ENCODE results near the gene METTL21A. TPM values are rescaled to one million over a fixed set of nuclear protein-coding genes. Genes with fewer than 3 reads are reported as not detected.
"Not testable (repeated sequence)": the region's sequence is repeated elsewhere in the genome, so short reads cannot be mapped to it uniquely, and the experiment has no call there.

The METTL21A gene
- total and polyA plus RNA-seq, 2 of the 13 experiments (the other 11 are each of a cell fraction or from before 2014, with no cell fraction given): 42.4 to 61.2 TPM

DNA sequence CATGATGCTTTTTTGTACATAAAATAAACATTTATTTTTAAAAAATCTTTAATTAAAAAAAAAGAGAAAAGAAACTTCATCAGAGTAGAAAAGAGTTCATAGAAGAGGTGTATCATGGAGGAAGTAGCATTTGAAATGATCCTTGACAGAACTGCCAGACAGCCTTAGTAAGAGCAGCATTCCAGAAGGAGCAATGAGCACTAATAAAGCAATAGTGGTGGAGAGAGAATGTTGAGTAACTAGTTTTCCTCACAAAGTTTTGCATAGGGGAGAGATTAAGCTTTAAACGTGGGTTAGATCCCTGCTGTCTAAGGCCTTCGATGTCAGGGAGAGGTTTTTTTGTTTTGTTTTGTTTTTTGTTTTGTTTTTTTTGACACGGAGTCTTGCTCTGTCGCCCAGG lies 29.8 kb upstream of the METTL21A start (continued):
- TF ChIP-seq, protein P1, sequence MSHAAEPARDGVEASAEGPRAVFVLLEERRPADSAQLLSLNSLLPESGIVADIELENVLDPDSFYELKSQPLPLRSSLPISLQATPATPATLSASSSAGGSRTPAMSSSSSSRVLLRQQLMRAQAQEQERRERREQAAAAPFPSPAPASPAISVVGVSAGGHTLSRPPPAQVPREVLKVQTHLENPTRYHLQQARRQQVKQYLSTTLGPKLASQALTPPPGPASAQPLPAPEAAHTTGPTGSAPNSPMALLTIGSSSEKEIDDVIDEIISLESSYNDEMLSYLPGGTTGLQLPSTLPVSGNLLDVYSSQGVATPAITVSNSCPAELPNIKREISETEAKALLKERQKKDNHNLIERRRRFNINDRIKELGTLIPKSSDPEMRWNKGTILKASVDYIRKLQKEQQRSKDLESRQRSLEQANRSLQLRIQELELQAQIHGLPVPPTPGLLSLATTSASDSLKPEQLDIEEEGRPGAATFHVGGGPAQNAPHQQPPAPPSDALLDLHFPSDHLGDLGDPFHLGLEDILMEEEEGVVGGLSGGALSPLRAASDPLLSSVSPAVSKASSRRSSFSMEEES (CRISPR knock-in tag; IDR thresholded peaks at IDR 0.05): no peak

DNA sequence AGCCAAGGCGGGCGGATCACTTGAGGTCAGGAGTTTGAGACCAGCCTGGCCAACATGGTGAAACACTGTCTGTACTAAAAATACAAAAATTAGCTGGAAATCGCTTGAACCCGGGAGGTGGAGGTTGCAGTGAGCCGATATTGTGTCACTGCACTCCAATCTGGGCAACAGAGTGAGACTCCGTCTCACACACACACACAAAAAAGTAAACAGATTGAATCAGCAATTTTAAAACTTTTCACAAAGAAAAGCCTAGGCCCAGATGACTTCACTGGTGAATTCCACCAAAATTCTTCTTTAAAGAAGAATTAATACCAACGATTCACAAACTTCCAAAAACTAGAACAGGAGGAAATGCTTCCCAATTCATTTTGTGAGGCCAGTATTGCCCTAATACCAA lies 21.4 kb upstream of the METTL21A start:
- in situ Hi-C loops (cut with HindIII; ENCODE audit: extremely low pct_ligation_motif_present, low pct_unique_long_range_greater_than_20kb); DNase-seq (ENCODE audit: low spot score); intact Hi-C loops (cut with micrococcal nuclease; ENCODE audit: unreplicated experiment); H3K4me1 ChIP-seq (ENCODE audit: insufficient read depth, low read length); H3K27ac ChIP-seq (ENCODE audit: extremely low read length, insufficient read depth, low read length); H3K9me3 ChIP-seq (ENCODE audit: low read length); BruUV-seq (replicated peaks); H3K9ac ChIP-seq (ENCODE audit: insufficient read depth, low read depth, low read length); H3K4me2 ChIP-seq (ENCODE audit: low read depth, low read length); H3K79me2 ChIP-seq (ENCODE audit: insufficient read depth, low read length); H3K36me3 ChIP-seq (replicated peaks in 1 of 2; ENCODE audit: control insufficient read depth in 1 of 2, insufficient read depth in 2 of 2, low read length in 2 of 2); POLR2A ChIA-PET; CTCF ChIA-PET (ENCODE audit: low intra/inter-chr PET ratio, low total read pairs); H3K4me3 ChIP-seq (replicated peaks in 1 of 3; ENCODE audit: insufficient read depth in 1 of 3, low read depth in 2 of 3, low read length in 3 of 3); H4K20me1 ChIP-seq (ENCODE audit: insufficient read depth, low read length); FAIRE-seq; ATAC-seq; H3K27me3 ChIP-seq (ENCODE audit: control insufficient read depth in 1 of 2, insufficient read depth in 2 of 2, low read length in 2 of 2); H2AFZ ChIP-seq (ENCODE audit: low read length): not testable (repeated sequence)
- peak in 1 of 2 experiments; percentile 37; a peak in 3 of 4 replicates for TF ChIP-seq MAFK (conservative IDR thresholded peaks at IDR 0.05 in 1 of 2, IDR thresholded peaks at IDR 0.05 in 1 of 2; ENCODE audit: low read length in 2 of 2)
- WGBS (ENCODE audit: low lambda C conversion rate): 28% methylated on average over 7 of the region's 7 CpGs

GRCh38 chr2:207643892-207644291 lies 18.7 kb upstream of the METTL21A start:
- ATAC-seq (no peak), FAIRE-seq (no peak), DNase-seq (ENCODE audit: low spot score) (no peak)
- Histone ChIP-seq H3K4me2 (ENCODE audit: low read depth, low read length) (no peak overlapping the region), H3K36me3 (replicated peaks in 1 of 2; ENCODE audit: control insufficient read depth in 1 of 2, insufficient read depth in 2 of 2, low read length in 2 of 2) (no peaks in the 10 kb centered on the region), H2AFZ (ENCODE audit: low read length) (no peak overlapping the region), H3K27ac (ENCODE audit: extremely low read length, insufficient read depth, low read length) (no peak overlapping the region), H3K27me3 (ENCODE audit: control insufficient read depth in 1 of 2, insufficient read depth in 2 of 2, low read length in 2 of 2) (0 out of 5 replicates have a peak, but pooled peaks cover 0 to 3% of the 10 kb centered on the region in 2 experiments), H3K79me2 (ENCODE audit: insufficient read depth, low read length) (no peaks in the 10 kb centered on the region), H3K9me3 (ENCODE audit: low read length) (peaks cover 12% of the 10 kb centered on the region; the same call in 1 of the 2 replicates), H3K4me1 (ENCODE audit: insufficient read depth, low read length) (no peaks in the 10 kb centered on the region), H3K9ac (ENCODE audit: insufficient read depth, low read depth, low read length) (no peak overlapping the region), H4K20me1 (ENCODE audit: insufficient read depth, low read length) (no peaks in the 10 kb centered on the region), H3K4me3 (replicated peaks in 1 of 3; ENCODE audit: insufficient read depth in 1 of 3, low read depth in 2 of 3, low read length in 3 of 3) (no peak overlapping the region)
- no TSS peak for BruUV-seq (replicated peaks)
- intact Hi-C loops (cut with micrococcal nuclease; ENCODE audit: unreplicated experiment): no loop called here
- ChIA-PET CTCF (ENCODE audit: low intra/inter-chr PET ratio, low total read pairs) (no interaction called here), POLR2A (no interaction called here)
- WGBS (ENCODE audit: low lambda C conversion rate): 39% methylated on average over 1 of the region's 1 CpG
- TF ChIP-seq ZNF317 (CRISPR knock-in tag; IDR thresholded peaks at IDR 0.05) (peak; percentile 78), GATAD2A (CRISPR knock-in tag; IDR thresholded peaks at IDR 0.05) (no peak)
- in situ Hi-C loops (cut with HindIII; ENCODE audit: extremely low pct_ligation_motif_present, low pct_unique_long_range_greater_than_20kb): no loop called here

Measured in HepG2 (cell line).